ENCODE measurements around the gene AIFM3.

The AIFM3 gene

DNA sequence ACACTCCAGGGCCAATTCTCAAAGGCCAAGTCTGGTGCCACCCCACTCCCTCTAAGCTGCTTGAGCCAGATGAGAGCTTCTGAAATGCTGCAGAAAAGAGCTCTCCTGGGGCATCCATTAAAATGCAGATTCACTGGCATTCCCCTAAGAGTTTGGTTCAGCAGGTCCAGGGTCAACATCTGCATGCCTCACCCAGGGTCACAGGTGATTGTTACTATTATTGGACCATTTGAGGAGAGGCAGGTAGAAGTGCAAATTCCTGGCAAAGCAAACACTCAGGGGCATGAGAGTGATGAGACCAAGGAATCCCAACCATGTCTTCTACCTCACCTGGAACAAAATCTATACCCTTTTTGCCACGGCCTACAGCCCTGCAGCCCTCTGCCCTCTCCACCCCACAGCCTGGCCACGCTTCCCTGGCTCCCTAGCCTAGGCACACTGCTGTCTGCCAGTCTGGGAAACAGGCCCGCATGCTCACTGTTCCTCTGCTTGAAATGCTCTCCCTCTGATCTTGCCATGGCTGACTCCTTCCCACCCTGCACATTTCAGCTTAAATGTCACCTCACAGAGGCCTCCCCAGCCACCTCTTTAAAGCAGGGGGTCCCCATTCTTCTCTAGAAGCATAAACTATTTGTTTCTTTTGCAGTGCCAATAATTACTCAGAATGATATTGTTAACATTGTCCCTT lies 43.5 kb downstream of the AIFM3 start:
- DNase-seq, result no peak

DNA sequence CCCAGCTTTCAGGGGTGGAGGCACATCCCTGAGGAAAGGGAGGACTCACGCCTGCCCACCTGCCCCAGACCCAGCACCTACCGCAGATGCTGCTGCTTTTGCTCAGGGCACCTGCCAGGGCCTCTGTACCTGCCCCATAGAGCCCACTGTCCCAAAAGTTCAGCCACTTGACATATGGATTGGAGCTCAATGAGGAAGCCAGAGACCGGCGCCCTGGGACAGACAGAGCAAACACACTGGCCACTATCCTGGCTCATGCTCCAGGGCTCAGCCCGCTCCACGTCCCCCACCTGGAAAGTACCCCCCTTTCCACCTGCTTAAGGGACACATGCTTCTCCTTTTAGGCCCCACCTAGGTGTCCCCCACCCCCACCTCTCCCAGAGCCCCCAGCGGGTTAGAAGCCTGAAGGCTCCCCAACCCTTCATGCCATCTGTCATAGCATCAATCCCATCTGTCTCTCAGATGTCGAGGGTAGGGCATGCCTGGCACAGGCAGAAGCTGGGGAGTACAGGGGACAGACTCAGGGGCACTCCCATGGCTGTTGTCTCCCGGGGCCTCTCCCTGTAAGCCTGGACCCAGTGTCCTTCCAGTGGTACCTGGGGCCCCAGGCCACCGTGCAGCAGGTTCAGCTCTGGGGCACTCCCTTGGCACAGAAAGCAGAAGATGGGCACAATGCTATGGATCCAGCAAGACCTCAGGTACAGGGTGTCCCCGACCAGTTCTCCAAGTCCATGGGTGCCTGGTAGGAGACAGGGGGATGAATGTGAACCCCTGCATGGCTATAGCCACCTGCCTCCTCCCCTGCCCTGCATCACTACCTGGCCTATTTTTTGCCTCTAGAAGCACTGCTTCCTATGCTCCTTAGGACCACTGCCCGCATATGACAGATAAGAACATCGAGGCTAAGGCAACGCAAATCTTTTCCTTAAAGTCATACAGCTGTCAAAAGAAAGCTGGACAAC lies 45.7 kb downstream of the AIFM3 start:
- no peak for DNase-seq

DNA sequence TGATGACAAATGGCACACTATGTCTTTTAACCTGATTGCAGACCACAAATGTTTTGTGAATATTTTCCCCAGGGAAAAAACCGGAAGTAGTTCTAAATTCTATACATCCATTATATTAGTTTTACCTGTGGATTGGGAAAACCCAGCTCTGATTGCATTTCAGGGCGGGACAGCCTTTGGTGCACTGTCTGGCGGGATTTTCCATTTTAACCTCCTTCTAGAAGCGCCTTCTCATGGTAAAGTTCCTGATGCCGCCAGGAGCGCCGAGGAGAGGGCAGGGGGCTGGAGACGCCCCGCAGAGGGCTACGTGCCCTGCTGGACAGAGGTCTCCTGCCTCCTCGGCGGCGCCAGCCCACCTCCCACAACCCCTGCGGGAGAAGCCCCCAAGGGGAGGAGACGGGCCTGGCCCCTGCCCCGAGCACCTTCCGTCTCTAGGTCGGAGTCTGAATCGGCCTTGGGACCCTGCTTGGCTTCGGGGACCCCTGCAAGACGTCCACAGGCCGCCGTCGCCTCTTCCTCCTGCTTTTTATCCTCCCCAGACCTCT lies 46.7 kb downstream of the AIFM3 start:
- DNase-seq, result no peak

DNA sequence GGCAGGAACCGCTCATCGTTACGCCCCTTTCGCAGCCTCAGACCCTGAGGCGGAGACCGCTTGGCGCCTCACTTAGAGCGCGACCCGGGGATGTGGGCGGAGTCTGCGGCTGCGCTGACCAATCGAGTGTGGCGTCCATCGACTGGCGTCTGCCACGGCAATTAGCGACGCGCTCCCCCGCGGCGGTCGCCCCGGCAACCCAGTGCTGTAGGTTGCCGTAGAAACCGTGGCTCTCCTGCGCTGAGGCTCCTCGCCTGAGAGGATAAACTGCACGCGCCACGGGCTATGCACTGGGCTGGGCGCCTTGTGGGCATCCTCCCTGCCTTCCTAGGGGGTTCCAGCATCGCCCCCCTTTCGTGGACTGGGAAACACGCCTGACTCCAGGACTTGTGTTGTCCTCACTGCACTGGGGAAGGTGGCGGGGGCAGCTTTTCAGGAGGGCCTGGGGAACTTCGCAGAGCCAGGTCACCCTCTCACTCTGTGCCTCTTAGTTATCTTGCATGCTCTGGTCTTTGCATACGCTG lies 47.2 kb downstream of the AIFM3 start:
- DNase-seq, result no peak

DNA sequence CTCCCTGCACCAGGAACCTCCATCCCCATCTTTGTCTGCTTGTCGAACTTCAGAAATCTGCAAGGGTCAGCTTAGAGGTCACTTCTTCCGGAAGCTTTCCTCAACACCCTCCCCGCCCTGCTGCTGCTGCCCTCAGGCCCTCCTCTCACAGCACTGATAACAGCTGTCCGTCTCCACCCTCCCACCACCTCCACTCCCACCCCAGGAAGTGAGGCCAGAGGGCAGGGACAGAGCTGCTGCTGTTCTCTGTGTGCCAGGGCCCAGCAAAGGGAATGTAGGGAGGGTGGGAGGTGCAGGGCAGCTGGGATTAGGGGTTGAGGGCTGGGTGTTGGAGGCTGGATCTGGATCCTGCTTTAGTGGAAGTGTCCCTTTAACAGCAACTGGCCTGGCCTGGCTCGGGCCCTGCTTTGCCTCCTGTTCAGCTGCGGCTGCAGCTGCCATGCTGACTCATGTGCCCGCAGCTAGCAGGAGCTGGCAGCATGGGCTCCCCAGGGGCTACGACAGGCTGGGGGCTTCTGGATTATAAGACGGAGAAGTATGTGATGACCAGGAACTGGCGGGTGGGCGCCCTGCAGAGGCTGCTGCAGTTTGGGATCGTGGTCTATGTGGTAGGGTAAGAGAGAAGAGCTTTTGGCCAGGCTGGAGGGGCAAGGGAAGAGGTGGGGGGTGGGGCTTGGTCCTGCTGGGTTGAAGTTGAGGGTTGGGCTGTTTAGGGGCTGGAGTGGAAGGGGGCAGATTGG lies 47.8 kb downstream of the AIFM3 start, which contains the start of gene P2RX6:
Gene P2RX6 (plus strand): TSS at position 440 of the 740 bp plus-strand sequence. CDS start 10 bp downstream, at position 450.
- DNase-seq, result no peak

DNA sequence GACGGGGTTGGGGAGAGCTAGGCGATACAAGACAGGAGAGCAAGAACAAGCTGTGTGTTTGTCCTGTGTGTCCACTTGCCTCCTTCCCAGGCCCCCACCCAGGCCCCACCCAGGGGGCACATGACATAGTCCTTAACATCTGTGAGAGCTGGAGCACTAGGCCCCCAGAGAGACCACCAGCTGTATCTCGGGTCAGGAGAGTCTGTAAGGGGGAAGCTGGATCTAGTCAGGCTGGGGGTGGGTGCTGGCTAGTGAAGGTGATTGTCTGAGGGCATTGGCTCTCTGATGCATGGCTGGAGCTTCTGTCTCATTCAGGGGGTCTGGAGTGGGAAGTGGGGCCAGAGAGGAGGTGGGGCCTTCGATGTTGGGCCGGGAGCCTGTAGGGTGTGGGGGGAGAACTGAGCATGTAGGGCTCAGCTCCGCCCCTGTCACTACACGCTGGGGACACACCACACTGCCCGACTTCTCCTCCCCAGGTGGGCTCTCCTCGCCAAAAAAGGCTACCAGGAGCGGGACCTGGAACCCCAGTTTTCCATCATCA lies 48.5 kb downstream of the AIFM3 start:
- no peak for DNase-seq

DNA sequence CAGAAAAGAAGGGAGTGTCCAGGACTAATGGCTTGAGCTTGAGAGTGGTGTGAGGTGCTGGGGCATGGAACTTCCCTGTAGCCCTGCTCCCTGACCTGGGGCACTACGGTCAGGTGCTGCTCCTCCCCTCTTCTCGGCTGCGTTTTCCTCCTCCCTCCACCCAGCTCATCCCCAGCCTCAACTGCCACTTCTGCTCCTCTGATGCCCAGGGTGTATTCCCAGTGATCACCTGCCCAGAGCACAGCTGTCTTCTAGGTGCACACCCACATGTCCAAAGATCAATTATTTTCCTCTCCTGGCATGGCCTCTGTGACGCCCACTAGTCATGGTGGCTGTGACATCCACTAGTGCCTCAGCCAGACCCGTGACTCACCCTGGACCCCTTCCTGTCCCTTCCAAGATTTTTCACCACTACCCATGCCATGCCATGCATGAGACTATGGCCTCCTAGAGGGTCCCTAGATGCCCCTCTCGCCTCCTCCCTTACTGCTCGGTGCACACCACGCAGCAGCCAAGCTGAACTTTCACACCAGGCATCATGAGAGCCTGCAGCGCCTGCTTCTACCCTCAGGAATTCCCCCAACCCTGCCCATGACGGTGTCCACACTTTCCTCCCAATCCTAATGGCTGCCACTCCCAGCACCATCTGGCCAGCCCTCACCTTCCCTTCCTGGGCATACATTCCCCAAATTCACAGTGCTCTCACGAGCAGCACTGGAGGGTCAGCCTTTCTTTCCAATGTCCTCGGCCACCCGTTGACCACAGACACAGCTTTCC lies 49.8 kb downstream of the AIFM3 start:
- no peak for DNase-seq

DNA sequence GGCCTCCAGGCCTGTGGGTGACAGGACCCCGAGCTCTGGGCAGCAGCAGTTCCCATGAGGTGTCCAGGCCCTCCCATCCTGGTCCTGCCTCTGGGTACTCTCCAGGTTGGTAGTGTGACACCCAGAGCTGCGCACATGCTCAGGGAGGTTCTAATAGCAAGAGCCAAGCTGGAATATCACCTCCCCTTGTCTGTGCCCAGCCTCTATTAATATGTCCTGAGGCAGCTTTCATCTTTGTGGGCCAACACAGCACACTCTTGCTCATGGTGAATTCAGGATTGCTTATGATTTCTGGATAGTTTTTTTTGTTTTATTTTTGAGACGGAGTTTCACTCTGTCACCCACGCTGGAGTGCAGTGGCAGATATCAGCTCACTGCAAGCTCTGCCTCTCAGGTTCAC lies 51.3 kb downstream of the AIFM3 start:
- DNase-seq, result no peak

DNA sequence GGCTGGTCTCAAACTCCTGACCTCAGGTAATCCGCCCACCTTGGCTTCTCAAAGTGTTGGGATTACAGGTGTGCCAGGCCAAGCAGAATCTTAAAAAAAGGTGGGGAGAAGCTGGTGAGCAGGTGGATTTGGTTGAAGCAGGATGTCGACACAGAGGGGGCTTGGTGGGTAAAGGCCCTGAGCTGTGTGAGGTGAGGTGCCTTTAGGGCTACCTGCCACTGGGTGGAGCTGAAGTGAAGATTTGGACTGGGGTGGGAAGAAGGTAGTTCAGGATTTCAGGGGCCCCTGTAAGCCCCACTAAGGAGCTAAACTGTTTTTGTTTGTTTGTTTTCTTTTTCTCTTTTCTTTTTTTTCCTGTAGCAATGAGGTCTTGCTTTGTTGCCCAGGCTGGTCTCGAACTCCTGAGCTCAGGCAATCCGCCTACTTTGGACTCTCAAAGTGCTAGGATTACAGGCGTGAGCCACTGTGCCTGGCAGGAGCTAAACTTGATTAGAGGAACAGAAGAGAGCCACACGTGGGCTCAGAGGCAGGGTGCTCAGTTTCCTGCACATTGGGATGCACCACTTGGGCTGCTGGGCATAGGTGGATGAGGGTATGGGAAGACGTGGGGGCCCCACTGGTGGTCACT lies 53.9 kb downstream of the AIFM3 start:
- no peak for DNase-seq

DNA sequence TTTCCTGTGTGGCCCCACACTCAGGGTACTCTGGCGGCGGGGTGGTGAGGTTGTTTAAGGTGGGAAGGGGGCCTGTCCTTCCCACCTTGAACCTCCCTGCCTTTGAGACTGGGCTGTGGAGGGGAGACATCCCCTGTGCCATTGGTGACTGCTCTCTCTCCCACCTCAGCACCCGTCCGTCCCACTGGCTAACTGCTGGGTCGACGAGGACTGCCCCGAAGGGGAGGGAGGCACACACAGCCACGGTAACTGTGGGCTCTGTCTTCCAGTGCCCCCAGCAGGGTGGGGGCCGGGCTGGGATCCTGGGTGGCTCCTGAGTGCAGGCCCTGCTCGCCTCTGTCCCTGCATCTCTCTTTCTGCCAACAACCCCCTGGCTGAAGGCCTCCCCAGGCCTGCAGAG lies 55.5 kb downstream of the AIFM3 start:
- no peak for DNase-seq

DNA sequence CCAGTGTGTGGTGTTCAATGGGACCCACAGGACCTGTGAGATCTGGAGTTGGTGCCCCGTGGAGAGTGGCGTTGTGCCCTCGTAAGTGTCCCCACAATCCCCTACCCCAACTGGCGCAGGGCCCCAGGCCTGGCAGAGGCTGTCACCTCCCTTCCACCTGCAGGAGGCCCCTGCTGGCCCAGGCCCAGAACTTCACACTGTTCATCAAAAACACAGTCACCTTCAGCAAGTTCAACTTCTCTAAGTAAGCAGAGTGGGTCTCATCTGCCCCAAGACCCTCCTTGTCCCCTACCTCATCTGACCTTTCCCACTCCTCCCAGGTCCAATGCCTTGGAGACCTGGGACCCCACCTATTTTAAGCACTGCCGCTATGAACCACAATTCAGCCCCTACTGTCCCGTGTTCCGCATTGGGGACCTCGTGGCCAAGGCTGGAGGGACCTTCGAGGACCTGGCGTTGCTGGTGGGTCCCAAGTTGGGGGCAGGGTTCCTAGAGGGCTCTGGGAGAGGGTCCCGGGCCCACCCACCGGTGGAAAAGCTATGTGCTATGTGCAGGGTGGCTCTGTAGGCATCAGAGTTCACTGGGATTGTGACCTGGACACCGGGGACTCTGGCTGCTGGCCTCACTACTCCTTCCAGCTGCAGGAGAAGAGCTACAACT lies 56.0 kb downstream of the AIFM3 start:
- no peak for DNase-seq

DNA sequence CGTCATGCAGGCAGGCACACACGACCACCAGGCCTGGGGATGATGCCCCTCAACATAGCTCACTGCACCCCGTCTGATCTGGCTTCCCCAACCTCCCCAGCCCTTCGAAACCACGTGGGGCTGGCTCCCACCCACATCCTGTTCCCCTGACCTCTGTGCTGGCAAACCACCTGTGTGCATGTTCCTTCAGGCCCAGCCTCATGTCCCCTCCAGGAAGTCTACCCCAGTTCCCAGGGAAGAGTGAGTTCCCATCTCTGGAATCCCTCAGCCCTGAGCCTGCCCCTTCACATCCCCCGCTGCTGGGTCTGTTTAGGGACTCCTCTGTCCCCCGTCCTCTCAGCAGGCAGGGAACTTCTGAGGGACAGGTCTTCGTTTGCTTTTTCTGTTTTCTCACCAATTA lies 58.2 kb downstream of the AIFM3 start:
- peak; percentile 21 for DNase-seq

DNA sequence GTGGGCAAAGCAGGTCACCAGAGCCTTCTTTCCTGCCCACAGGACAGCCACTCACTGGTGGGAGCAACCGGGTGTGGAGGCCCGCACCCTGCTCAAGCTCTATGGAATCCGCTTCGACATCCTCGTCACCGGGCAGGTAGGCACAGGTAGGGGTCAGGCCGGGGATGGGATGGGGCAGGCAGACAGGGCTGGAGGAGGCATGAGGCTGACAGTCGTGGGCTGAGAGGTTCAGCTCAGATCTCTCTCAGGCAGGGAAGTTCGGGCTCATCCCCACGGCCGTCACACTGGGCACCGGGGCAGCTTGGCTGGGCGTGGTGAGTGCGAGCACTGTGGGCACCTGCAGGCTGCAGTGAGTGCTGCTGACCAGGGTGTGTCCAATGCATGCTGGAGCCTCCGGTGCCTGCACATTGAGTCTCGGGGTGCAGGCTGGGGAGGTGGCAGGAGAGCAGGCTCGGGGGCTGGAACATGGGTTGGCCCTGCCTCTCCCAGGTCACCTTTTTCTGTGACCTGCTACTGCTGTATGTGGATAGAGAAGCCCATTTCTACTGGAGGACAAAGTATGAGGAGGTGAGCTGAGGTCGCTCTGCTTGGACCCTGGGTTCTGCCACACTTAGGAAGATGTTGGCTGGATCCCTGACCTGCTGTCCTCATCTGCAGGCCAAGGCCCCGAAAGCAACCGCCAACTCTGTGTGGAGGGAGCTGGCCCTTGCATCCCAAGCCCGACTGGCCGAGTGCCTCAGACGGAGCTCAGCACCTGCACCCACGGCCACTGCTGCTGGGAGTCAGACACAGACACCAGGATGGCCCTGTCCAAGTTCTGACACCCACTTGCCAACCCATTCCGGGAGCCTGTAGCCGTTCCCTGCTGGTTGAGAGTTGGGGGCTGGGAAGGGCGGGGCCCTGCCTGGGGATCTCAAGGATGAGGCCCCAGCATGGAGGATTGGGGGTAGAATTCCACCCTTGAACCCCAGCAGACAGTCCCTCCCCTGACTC lies 59.0 kb downstream of the AIFM3 start:
- no peak for DNase-seq

DNA sequence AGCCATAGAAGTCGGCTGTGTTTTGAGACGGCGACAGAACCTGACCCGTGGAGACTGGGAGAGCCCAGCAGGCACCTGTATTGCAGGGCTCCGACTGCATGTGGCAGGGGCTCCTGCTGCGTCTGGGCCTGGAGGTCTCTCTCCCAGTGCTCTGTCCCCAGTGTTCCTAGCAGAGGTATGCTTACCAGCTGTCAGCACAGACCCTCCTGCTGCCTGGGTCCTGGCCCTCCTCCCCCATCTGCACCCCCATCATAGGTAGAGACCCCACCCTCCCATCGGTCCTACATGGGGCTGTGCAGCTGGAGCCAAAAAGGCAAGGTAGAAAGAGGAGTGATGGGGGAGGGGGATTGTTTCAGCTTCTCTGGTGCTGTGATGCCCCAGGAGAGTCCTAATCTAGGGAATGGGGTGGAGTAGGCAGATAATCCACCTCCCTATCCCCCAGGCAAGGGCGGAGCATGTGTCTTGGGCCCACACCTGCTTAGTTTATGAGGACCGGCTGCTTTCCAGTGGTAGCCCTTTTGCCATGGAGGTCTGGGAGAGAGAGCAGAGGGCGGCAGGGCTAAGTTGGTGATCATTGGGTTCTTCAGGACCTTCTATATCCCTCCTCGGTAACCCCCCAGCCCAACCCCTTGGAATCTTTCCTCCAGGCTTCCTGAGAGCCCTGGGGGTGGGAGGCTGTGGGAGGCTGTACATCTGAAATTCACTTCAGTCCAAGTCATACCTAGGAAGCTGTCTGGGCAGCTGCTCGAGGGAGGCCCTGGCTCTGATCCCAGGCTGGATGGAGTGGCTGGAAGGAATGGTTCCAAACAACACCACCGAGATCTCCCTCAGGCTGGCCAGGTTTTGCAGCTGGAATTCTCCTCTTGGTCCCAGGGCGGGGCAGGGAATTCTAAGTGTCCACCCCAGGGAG lies 60.0 kb downstream of the AIFM3 start:
- DNase-seq, result no peak

DNA sequence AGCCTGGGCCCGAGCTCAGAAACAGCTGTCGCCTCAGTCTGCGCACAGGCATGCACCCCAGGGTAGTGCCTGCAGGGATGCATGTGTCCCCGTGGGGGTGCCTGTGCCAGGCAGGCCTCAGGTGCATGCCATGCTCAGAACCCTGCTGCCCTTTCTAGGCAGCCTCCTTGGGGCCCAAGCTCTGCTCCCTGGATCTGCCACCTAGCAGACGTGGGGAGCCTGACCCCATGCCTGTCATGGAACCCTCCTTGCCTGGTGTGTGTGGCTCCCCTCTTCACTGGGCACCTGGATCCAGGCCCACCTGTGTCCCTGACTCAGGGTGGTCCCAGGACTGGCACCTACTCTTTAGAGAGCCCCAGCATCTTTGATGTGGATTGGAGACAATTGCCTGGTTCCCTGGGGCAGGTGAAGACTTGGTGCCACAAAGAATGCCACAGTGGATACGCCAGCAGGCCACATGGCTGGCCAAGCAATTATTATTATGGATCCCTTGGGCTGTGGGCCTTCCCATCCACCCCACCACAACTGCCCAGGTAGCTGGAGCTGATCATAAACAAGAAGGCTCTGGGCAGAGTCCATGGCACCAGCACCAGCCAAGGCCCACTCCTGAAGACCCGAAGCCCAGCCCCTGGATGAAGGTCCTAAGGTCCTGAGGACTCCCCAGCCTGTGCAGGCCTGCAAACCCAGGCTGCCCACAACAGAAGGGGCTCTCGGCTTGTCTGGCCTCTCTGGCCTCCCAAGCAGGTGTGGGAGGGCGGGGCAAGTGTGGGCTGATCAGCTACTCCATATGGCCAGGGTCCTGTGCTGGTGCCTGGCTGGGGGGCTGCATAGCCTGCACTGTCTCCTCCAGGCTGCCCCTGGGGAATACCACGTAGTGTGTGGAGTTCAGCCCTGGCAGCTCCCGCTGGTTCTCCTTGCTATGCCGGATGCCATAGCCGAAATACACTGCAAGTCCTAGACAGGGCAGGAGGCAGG lies 61.5 kb downstream of the AIFM3 start:
- no peak for DNase-seq

DNA sequence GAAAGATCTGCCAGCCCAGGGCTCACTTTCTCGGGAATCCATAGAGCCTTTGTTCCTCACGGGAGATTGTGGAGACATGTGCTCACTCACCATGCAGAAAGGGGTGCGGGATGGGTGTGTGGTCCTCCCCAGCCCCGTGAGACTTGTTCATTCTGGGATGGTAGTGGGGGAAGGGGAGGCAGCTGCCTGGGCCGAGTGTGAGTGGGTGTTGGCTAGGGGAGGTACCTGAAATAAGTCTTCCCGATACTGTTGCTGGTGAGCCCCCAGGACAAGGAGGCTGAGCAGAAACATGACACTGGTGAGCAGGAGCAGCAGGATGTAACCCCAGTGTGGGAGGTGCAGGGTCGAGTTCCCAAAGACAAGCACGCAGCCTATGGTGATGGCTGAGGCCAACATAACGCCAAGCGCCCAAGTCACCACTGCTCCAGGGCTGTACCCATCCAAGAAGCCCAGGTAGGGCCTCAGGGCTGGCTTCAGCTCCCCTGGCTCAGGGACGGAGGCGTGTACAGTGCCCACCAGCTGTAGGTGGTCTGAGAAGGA lies 62.5 kb downstream of the AIFM3 start:
- DNase-seq, result no peak

DNA sequence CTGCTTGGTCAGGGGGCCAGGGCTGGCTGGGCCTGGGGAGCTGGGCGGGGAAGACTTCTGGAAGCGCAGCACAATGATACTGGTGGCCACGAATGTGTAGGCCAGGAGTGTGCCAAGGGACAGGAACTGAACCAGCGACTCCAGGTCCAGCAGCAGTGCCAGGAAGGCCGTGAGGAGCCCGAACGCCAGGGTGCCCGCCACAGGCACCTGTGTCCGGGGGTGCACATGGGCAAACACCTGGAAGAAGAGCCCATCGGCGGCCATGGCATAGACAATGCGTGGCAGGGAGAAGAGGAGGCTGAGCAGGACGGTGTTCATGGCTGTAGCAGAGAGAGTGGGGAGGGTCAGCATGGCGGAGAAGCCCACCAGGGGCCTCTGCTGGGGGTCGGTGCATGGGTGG lies 63.0 kb downstream of the AIFM3 start:
- no peak for DNase-seq

Data from NK-92 treated with Interleukin-12 subunit alpha and Interleukin-12 subunit beta, amount 100 ng/mL, for 24 hours (cell line).